NCI-H1930 (cell line): ENCODE results near the gene CAPN8.

ENCODE experiments used
- DNase-seq, 2 experiments: peaks; one replicate each; lab custom pipeline; 2025; lab: John Stamatoyannopoulos, UW

Gene CAPN8

DNA sequence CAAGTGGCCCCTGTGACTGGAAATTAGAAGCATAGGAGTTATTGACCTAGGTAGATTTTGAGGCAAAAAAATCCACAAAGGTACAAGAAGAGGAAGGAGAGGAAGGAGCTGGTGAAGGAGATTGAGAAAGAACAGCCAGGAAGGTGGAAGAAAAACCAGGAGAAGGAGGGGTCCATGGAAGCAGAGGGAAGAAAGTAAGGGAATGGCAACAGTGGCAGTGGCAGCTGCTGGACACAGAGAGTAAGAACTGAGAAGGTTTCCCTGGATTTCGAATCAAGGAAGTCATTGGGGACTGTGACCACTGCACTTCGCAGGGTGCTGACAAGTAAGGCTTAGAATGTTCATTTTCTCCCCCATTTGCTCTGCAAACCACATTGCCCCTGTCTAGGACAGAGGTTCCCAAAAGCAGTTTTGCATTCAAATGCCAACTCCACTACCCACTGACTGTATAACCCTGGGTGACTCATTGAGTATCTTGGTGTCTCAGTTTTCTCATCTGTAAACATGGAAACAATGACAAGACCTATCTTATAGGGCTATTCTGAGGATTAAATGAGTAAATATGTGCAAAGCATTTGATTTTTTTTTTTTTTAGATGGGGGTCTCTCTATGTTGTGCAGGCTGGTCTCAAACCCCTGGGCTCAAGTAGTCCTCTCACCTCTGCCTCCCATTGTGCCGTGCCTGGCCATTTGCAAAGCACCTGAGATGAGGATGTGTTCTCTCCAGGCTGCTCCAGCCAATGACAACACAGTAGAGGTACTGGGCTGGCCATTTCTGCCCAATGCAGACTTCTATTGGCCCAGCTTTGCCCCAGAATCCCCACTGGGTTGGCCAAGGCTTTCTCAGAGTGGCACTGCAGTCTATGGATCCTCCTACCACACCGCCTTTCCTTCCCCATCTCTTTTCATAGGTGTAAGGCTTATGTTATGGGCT, 37.5 kb upstream of the CAPN8 start:
- DNase-seq = no peak

DNA sequence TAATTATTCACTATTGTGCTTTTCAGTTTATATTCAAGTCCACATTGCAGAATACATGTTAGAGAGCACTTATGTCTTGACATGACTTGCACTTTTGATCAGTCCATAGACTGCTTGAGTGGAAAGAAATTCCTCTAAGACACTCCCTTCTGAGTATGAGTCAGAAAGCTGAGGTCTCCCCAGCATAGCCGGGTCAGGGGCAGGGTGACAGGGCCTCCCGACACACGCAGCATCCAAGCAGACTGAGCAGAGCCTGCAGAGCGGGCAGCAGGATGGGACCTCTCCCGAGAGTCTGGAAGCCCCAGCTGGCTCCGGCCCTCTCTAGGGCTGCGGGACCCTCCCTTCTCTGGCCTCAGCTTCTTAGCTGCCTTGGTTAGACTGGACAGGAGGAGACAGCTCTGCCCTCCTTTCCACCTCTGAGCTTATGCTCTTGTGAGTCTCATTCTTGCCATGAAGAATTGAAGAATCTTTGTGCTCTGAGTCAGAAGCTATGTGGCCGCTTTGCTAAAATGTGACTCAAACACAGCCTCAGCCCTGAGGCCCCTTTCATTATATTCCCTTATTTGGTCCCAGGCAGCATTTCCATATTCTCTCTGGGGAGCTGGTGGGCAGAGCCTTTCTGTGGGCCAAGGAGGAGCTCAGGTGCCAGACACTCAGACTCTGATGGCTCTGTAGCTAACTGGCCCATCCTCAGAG, 35.6 kb upstream of the CAPN8 start:
- DNase-seq = no peak

DNA sequence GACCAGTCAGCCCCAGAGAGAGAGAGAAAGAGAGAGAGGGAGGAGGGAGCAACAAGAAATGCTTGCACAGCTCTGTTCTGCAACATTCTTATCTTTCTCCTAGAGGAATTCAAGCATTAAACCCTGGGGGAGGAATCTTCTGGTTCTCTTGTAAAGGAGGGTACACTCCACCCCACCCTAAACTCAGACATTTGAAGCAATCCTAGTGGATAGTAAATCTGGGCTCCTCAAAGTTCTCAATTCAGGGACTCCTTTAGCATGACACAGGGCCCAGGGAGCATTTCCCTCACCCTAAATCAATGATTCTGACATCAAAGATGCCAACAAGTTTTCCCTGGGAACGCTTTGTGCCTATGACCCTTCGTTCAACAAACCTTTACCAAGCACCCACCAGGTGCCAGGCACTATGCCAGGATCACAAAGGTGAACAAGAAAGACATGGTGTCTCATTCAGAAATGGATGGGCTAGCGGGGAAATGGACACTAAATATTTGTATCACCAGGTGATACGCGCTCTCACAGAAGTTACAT, 35.0 kb upstream of the CAPN8 start:
- no peak for DNase-seq

DNA sequence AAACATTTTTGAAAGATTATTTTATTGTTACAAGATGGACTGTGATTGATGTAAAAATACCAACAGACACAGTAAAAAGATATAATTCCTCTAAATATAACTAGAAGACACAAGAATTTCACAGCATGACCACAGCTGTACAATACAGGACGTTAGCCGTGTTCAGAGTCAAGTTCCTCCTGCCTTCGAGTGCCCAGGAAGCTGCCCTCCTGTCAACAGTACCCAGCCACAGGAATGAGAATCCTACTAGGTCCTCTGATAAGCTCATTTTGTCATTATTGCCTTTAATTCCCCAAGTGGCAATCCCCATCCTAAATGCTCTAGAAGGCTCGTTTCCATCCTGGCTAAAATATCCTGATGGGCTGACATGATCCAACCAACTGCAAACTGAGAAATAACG, 30.4 kb upstream of the CAPN8 start:
- no peak for DNase-seq

DNA sequence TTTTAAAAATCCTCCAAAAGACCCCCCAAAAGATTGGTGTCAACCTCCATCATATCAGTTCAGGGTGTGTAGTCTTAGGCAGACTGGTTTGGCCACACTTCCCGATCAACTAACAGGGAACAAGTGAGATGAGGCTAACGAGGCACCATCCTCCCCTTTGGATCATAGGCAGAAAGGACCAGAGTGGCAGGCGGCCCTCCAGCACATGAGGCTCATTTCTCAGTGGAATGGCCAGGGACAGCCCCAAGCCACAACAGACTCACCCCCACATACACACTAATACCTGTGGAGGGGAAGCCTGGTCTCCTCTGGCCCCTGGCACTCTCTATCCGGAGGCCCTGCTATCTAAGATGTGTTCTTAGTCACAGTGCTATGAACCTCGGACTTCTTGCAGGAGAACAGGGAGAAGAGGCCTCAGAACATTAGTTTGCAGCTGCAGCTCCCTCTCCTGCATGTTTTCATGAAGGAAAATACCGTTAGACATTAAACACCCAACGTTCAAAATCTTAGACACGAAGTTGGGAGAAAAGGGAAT, 29.6 kb upstream of the CAPN8 start:
- DNase-seq = no peak

DNA sequence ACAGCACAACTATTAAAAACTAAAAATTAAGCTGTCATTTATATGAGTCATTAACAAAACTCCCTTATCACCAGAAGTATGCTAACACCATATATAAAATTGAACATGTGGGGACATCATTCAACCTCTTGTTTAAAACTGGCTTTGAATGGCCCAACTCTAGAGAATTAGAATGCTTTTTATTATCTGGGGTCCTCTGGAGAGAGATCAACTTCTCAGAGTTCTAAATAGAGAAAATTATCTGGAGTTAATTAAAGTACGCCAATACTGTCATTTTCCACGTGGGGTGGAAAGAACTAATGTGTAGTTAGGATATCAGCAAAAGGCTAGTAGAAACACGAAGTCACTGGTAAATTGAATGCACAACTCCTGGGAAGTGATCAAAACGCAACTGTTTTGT, 25.6 kb upstream of the CAPN8 start:
- DNase-seq = no peak

DNA sequence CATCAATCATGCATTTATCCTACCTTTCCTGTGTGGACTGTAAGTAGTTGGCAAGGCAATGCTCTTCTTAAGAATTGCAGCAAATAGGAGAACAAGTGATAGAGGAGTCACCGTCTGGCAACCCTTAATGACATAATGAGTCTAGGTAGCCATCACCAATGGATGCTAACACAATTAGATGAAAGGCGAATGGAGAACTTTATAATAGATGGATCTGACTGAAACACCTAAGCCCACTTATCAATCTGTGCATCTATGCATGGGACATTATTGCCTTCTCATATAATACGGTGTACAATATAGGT, 18.9 kb upstream of the CAPN8 start:
- no peak for DNase-seq

DNA sequence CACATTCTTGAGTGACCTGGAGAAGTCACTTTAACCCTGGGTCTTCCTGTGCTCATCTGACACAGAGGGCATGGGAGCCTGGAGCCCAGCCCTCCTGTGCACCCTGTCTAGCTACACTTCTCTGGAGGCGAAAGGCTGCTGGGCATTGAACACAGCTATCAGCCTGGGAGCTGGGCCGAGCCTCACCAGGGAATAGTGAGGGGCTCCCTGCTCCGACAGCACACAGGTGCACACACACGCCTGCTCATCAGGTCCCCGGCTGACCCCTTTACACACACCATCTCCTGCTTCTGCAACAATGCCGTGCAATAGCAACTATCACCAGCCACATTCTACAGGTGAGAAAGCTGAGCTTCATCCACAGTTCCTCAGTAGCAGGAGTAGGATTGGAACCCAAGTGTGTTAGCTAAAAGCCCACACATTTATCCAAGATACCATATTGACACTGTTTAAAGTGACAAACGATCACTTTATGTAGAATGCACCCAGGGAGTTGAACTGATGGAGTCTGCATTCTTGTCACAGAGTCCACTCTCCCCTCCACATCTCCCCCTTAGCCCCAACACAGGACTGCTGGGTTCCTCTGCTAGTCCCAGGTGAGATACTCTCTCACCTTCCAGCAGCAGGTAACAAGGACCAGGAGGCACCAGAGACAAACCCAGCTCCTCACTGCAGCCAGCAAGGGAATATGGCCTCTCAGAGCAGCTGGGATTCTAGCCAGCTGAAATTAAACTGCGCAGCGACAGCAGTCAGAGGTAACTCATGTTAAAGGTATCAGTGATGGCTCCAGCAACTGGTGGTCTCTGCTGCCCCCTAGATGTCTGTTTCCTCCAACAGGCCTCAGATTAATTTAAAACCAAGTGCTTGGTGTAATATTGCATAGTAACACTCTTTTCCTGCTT, 18.3 kb upstream of the CAPN8 start:
- DNase-seq = peak; percentile 25 to 35

DNA sequence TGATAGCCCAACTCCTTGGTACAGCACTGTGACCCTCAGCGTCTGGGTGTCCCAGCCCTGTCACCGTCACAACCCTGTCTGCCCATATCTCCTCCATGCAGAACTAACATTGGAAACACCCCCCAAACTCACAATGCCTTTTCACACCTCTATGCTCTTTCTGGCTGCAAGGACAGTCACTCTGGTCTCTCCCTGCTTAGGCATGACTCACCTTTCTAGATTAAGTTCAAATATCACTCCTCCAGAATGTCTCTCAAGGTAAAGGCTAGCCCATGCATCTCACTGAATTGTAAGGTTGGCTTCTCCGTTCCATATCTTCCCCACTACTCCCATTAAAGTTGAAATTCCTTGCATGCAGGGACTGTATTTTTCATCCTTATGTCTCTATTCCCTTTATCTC, 17.0 kb upstream of the CAPN8 start:
- DNase-seq = no peak

DNA sequence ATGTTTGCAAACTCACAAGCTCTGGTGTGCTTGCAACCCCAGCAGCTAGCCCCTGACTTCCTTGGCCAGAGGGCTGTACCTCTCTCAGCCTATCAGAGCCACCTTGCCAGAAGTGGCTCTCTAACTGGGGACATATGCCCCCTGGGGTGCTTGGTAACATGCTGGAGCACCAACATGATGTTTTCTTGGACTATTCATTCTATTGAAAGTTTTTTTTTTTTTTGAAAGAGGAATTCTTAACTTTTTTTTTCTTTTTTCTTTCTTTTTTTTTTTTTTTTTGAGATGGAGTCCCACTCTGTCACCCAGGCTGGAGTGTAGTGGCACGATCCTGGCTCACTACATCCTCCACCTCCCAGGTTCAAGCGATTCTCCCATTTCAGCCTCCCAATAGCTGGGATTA, 14.7 kb upstream of the CAPN8 start:
- DNase-seq = no peak

DNA sequence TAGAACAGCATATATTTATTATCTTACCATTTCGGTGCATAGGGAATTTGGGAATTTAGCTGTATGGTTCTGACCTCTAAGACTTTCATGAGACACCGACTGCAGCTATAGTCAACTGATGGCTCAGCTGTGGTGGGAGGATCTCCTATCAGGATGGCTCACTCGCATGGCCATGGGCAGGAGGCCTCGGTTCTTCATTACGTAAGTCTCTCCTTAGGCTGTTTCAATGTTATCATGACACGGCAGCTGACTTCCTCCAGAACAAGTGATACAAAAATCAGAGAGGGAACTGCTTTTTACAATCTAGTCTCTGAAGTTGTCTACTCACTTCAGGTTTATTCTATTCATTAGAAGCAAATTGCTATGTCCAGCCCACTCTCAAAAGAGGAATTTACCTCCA, 13.3 kb upstream of the CAPN8 start:
- DNase-seq = no peak

DNA sequence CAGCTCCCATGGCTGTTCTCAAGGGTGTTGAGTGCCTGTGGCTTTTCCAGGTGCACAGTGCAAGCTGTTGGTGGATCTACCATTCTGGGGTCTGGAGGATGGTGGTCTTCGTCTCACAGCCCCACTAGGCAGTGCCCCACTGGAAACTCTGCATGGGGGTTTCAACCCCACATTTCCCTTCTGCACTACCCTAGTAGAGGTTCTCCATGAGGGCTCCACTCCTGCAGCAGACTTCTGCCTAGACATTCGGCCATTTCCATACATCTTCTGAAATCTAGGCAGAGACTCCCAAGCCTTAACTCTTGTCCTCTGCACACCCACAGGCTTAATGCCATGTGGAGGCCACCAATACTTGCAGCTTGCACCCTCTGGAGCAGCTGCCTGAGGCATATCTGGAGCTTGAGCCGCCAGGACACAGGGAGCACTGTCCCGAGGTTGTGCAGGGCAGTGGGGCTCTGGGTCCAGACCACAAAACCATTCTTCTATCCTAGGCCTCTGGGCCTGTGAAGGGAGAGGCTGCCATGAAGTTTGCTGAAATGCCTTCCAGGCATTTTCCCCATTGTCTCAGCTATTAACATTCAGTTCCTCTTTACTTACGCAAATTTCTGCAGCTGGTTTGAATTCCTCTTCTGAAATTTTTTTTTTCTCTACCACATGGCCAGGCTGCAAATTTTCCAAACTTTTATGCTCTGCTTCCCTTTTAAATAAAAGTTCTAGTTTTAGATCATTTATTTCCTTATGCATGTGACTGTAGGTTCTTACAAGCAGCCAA, 8.8 kb upstream of the CAPN8 start:
- no peak for DNase-seq

DNA sequence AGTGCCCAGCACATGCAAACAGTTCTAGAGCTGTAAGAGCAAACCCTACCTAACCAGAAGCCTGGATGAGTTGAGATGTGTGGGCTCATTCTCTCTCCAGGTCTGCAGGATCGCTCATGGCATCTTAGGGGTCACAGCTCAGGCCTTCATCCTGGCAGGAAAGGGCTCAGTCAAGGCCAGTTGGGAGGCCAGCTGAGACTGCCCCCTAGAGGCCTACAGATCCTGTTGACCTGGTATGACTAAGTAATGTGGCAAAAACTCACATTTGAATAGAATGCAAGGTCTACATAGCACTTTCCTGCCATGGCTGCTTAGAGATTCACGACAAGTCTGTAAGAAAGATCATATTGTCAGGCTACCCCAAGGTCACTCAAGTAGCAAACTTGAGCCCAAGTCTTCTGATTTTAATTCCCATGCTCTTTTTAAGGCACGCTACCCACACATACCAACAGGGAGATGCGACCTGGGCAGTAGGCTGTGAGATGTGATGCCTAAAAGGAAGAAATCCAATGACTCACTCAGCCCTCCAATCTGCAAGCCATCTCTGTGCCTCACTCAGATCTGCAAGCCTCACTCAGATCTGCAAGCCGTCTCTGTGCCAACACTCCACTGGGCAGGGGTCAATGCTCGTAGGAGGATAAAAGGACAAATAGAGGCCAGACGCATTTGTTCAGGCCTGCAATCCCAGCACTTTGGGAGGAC, 5.1 kb upstream of the CAPN8 start:
- peak in 1 of 2 experiments; percentile 1 for DNase-seq

DNA sequence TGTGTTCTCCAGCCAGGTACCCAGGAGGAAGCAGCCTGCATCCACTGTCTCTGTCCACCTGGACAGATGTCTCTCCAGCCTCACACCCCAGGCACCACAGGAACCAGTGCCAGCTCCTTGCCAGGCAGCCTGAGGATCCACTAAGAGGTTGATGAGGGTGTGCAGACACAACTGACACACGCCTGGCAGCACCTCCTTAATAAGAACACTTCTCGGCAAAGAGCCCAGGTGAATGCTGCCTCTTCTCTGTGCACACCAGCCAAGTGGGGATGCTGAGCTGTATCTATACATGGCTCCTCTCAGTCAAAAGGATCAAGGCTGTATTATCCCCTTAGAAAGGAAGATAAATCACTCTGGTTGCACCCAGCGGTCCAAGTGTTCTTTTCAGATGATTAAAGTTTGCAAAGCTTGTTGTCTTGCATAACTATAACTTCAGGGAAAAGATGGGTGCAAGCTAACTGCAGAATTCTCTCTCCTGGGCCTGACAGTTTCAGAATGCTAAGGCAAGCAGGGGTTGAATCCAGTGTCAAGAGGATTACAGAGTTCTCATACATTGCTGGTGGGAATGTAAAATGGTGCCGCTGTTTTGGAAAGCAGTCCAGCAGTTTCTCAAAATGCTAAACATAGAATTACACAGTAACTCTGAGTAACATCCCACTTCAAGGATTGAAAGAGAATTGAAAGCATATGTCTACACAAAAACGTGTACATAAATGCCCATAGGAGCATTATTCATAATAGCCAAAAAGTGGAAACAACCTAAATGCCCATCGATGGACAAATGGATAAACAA, 3.7 kb upstream of the CAPN8 start:
- no peak for DNase-seq

DNA sequence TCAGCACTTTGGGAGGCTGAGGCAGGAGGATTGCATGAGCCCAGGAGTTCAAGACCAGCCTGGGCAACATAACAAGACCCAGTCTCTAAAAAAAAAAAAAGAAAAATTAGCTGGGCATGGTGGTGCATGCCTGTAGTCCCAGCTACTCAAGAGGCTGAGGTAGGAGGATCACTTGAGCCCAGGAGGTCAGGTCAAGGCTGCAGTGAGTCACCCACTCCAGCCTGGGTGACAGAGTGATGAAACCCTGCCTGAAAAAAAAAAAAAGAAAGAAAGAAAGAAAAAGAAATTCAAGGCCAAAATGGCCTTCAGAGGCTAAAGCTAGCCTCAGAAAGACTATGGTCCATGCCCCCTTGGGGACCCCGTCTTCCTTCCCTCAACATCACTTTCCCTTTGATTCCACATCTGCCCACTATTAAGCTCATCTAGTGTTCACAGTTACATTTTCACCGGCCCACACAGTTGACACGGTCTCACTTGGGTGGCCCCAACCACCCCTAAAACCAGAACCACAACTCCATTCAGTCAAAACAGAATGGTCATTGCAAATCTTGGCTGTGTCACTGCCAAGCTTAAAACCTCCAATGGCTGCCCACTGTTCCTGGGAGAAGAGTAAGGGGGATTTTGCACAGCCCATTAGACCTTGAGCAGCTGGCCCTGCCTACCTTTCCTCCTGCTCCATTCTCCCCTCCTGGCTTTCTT, 2.1 kb upstream of the CAPN8 start:
- DNase-seq = no peak

DNA sequence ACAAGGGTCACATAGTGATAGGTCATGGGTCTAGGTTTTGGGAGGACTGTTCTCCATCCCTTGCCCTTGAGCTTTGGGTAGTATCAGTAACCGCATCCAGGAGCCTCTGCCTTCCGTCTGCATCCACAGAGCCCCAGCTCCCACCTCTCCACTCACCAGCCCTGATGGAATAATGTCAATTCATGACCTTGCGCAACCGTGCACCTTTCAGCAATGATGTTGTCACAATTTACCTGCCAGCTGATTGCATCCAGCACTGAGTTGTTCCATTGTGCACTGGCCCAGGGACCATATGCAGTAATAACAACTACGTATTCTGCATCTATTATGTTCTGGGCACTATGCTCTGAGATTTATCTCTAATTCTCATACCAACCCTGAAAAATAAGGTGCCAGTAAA, 1.4 kb downstream of the CAPN8 start:
- DNase-seq = no peak

DNA sequence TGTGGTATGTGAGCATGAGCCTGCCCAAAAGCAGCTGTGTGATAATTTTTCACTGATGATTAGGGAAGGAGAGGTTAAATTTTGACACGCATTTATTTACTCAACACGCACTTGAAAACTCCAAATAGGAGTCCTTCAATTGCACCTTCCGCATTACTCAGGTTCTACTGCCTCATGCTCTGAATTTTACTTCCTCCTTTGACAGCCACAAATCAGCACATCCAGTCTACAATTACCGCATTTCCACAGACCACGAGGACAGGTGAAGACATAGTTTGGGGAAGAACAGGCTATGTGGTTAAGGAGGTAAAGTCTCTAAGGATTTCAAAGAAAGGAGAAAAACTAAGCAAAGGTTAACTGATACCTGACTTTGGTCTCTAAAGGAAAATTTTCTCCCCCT, 2.6 kb downstream of the CAPN8 start:
- no peak for DNase-seq

DNA sequence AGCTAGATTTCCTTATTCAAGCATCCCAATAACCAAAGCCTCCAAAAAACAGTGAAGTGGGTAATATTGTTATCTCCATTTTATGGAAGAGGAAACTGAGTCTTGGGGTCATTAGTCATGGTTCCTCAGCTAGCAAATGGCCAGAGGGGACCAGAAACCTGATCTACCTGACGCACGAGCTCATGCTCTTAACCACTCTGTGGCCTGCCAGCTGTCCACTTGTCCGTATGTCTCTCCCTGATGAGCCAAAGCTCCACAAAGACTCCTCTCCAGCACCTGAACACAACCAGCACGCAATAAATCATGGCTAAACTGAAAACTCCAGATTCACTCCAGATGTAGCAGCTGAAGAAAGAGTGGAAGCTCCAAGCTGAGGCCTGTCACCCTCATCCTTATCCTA, 5.8 kb downstream of the CAPN8 start:
- DNase-seq = no peak

DNA sequence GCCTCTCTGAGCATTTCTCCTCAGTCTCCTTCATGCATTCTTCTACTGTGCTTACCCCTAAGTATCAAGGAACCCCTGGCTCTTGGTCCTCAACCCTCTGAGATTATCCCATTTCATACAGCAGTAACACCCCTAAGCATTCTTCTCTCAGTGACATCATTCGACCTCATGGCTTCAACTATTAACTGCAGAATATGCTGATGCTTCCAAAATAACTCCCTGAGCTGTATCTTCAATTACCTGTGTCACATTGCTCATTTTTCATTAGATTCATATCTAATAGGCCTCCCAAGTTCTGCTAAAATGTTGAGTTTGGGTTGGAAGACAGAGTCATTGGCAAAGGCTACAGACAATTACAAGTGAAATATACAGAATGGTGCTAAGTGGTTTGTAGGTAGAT, 7.5 kb downstream of the CAPN8 start:
- no peak for DNase-seq
